K562 (cell line): ENCODE data around the gene CCDC85A. TPM values are rescaled to one million over a fixed set of nuclear protein-coding genes. Genes with fewer than 3 reads are reported as not detected.

Source experiments
- ATAC-seq: fragments of 200-7000 bp; cut with Tn5 transposase; 3 replicates; pipeline ENCODE4 v1.9.1; 2020; ENCODE audit warnings: moderate library complexity
- BruUV-seq: library from RNA; stranded (reverse); fragments of 400-500 nt; replicated peaks from 2 replicates; lab custom pipeline; 2021; lab: Mats Ljungman, UMichigan
- CTCF ChIA-PET: fragments of 300-600 bp; formaldehyde crosslinking; extraction: SDS; loops from one replicate; lab custom pipeline; 2021; ENCODE audit warnings: low intra/inter-chr PET ratio; lab: Yijun Ruan, JAX
- POLR2A ChIA-PET: fragments of 300-600, 350-650 bp; sonication (Branson Sonifier 250); formaldehyde crosslinking; extraction: SDS; loops from one replicate; lab custom pipeline; 2021; ENCODE audit warnings: antibody characterized with exemption, inconsistent platforms; lab: Yijun Ruan, JAX
- DNase-seq, 4 experiments: peaks; one replicate each; pipeline versions ENCODE4 v3.0.0 to v3.0.0-alpha.2; 2011 to 2018; ENCODE audit warnings: low spot score in 3 of 4, mixed read lengths in 3 of 4; ENCODE audit errors: extremely low read depth in 1 of 4
- FAIRE-seq: peaks from 2 replicates; lab custom pipeline; 2011; peaks lifted over from hg19 to GRCh38; lab: Jason Lieb, UNC
- H2AFZ ChIP-seq: 2 replicates; pipeline ENCODE4 v1.6.0; 2011; ENCODE audit warnings: low read depth, low read length, control low read depth, inconsistent platforms
- H3K27ac ChIP-seq: fragments of 200-600 bp; 3 replicates; pipeline ENCODE4 v1.8.0; 2011; ENCODE audit warnings: low read depth, mild to moderate bottlenecking, control low read depth, inconsistent platforms, low read length, moderate library complexity, mixed read lengths; ENCODE audit errors: extremely low read depth
- H3K27me3 ChIP-seq, 2 experiments: fragments of 300-600 bp in 1 of 2; 2 replicates in 1 of 2; 3 replicates in 1 of 2; pipeline versions ENCODE4 v1.6.0 to v1.8.0; 2011; ENCODE audit warnings: inconsistent platforms in 2 of 2, low read length in 2 of 2, mild to moderate bottlenecking in 1 of 2, mixed read lengths in 1 of 2, moderate library complexity in 1 of 2; ENCODE audit not compliant: control insufficient read depth in 2 of 2, insufficient read depth in 2 of 2
- H3K36me3 ChIP-seq: fragments of 300-600 bp; 3 replicates; pipeline ENCODE4 v1.8.0; 2011; ENCODE audit warnings: mild to moderate bottlenecking, low read length, inconsistent platforms; ENCODE audit not compliant: control insufficient read depth, insufficient read depth
- H3K4me1 ChIP-seq, 2 experiments: fragments of 200-600 bp in 1 of 2; replicated peaks in 1 of 2; 2 replicates in 1 of 2; 3 replicates in 1 of 2; pipeline versions ENCODE4 v1.5.1 to v1.8.0; 2011; ENCODE audit warnings: inconsistent platforms in 2 of 2, low read length in 2 of 2, mild to moderate bottlenecking in 1 of 2, mixed read lengths in 1 of 2, moderate library complexity in 1 of 2; ENCODE audit not compliant: control insufficient read depth in 2 of 2, insufficient read depth in 2 of 2
- H3K4me2 ChIP-seq: 2 replicates; pipeline ENCODE4 v1.6.1; 2011; ENCODE audit warnings: low read length, control low read depth, inconsistent platforms, mixed read lengths; ENCODE audit not compliant: insufficient read depth
- H3K4me3 ChIP-seq: fragments of 200-600 bp; sonication (generic), shearing (Covaris generic); 2 replicates; pipeline ENCODE4 v1.5.1; 2016; ENCODE audit warnings: control low read depth, inconsistent platforms
- H3K79me2 ChIP-seq: fragments of 200-600 bp; 3 replicates; pipeline ENCODE4 v1.8.0; 2011; ENCODE audit warnings: low read length, inconsistent platforms; ENCODE audit not compliant: control insufficient read depth, insufficient read depth
- H3K9ac ChIP-seq, 2 experiments: 2 replicates each; pipeline versions ENCODE4 v1.6.0 to v1.6.1; 2011; ENCODE audit warnings: low read depth in 2 of 2, low read length in 2 of 2, control low read depth in 1 of 2, inconsistent platforms in 1 of 2, mild to moderate bottlenecking in 1 of 2, mixed read lengths in 1 of 2; ENCODE audit not compliant: insufficient read depth in 1 of 2
- H3K9me1 ChIP-seq: one replicate; pipeline ENCODE4 v1.6.0; 2011; ENCODE audit warnings: inconsistent platforms, mild to moderate bottlenecking, low read length, moderate library complexity; ENCODE audit not compliant: control insufficient read depth, insufficient read depth
- H3K9me3 ChIP-seq: replicated peaks from 2 replicates; pipeline ENCODE4 v1.5.1; 2011; ENCODE audit warnings: low read depth, low read length, inconsistent platforms; ENCODE audit not compliant: control insufficient read depth, insufficient read depth
- H4K20me1 ChIP-seq: replicated peaks from 2 replicates; pipeline ENCODE4 v1.6.1; 2011; ENCODE audit warnings: low read length, inconsistent platforms, mixed read lengths; ENCODE audit not compliant: control insufficient read depth, insufficient read depth
- GATAD2A ChIP-seq: fragments of 450-650 bp; IDR thresholded peaks from 2 replicates; pipeline ENCODE4 v1.6.1; 2017
- NFIC ChIP-seq: fragments of 450-650 bp; IDR thresholded peaks from 2 replicates; pipeline ENCODE4 v1.6.1; 2017; ENCODE audit warnings: mild to moderate bottlenecking, inconsistent platforms
- NFIX ChIP-seq: fragments of 250-450 bp; sonication (Bioruptor Pico); IDR thresholded peaks from 2 replicates; pipeline ENCODE4 v1.4.0; 2020; ENCODE audit warnings: low read depth, mild to moderate bottlenecking, moderate library complexity
- RBBP5 ChIP-seq: fragments of 200-600 bp; sonication (generic); IDR thresholded peaks from 2 replicates; pipeline ENCODE4 v1.6.1; 2012; ENCODE audit warnings: borderline replicate concordance, mild to moderate bottlenecking, low read length, control low read depth, inconsistent platforms; ENCODE audit not compliant: insufficient read depth, poor library complexity, severe bottlenecking
- SRSF1 ChIP-seq: fragments of 200-400 bp; formaldehyde crosslinking; IDR thresholded peaks from 2 replicates; pipeline ENCODE4 v1.6.1; 2017; ENCODE audit warnings: mild to moderate bottlenecking, low read depth, low read length, moderate library complexity
- TCF7 ChIP-seq: sonication (generic); IDR thresholded peaks from 2 replicates; pipeline ENCODE4 v1.6.1; 2016; ENCODE audit warnings: antibody characterized with exemption, borderline replicate concordance
- WHSC1 ChIP-seq: IDR thresholded peaks from one replicate; pipeline ENCODE4 v1.6.1; 2012; ENCODE audit warnings: low read length, control low read depth, inconsistent platforms
- ZNF561 ChIP-seq: fragments of 450-650 bp; formaldehyde crosslinking; conservative IDR thresholded peaks from 2 replicates; pipeline ENCODE4 v1.4.0; 2020; ENCODE audit warnings: mild to moderate bottlenecking, moderate library complexity
- ZZZ3 ChIP-seq: fragments of 450-650 bp; IDR thresholded peaks from 2 replicates; pipeline ENCODE4 v1.6.1; 2016; ENCODE audit warnings: antibody characterized with exemption, mild to moderate bottlenecking, moderate library complexity
- WGBS: fragments of 100-300 bp; shearing (Covaris generic); methylation state at CpG from one replicate; pipeline ENCODE4 v1.1.6; 2016; ENCODE audit warnings: low coverage, mixed read lengths; ENCODE audit not compliant: insufficient coverage; ENCODE audit errors: missing lambda C conversion rate; 5-methylcytosine and 5-hydroxymethylcytosine counted together
- in situ Hi-C: fragments of 300-500 bp; cut with MboI; formaldehyde crosslinking; loops from 4 replicates; pipeline ENCODE4 v1.15.0; 2018; ENCODE audit warnings: inconsistent platforms, mixed read lengths
- intact Hi-C: fragments of 100-400 bp; cut with micrococcal nuclease; formaldehyde crosslinking; loops from 2 replicates; pipeline ENCODE4 v1.14.2; 2022
- polyA plus RNA-seq, 8 experiments: library from polyadenylated mRNA; depleted of rRNA in 4 of 8; stranded (reverse) in 5 of 8; unstranded in 3 of 8; fragments of >200 nt; fragmentation: Nextera tagmentation in 2 of 8; fragmentation: Illumina TruSeq in 1 of 8; extraction: Ambion mirVana in 2 of 8; extraction: Trizol in 1 of 8; gene quantifications; 2 replicates each; pipeline versions ENCODE4 v1.2.1 to v1.2.3, GENCODE V29; 2011 to 2014; ENCODE audit warnings: inconsistent platforms in 1 of 8, missing spikeins in 1 of 8
- total RNA-seq, 7 experiments: library from RNA; depleted of rRNA in 6 of 7; stranded (reverse); fragments of >200 nt in 6 of 7; fragmentation: Illumina TruSeq in 2 of 7; extraction: Trizol in 2 of 7; gene quantifications; 2 replicates each; pipeline versions ENCODE4 v1.2.1 to v1.2.3, GENCODE V29; 2011 to 2021; ENCODE audit warnings: low replicate concordance in 1 of 7
- TF ChIP-seq, protein P1 (sequence below): fragments of 250-450 bp; sonication (Bioruptor Pico); IDR thresholded peaks from 2 replicates; pipeline ENCODE4 v1.5.0; 2020; ENCODE audit warnings: mild to moderate bottlenecking, borderline replicate concordance

CCDC85A gene
- total and polyA plus RNA-seq, 9 of the 15 experiments (the other 6 are each of a cell fraction or from before 2014, with no cell fraction given): 0.03 to 0.14 (median 0.10) TPM; not detected in 5

DNA sequence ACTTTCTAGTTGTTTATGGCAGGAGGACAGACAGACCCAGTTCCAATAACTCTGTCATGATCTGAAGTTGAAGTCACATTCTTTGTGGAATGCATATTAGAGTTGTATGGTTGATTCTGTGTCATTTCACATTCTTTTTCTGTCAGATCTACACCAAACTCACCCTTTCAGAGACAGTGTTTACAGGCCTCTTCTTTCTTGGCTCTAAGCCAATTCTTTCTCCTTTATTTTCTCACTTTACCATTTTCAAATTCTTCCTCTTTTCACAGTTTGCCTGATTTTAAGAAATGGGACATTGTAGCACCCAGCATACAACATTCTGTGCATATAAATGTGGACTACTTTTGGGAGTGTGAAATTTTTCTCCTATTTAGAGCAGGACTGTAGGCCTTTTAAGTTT is 103.7 kb downstream of the CCDC85A start:
- no peak overlapping the region for H3K4me2 ChIP-seq
- no peak overlapping the region for H2AFZ ChIP-seq
- ChIA-PET POLR2A (no interaction called here), CTCF (no interaction called here)
- FAIRE-seq (no peak), ATAC-seq (no peak), DNase-seq (no peak)
- intact Hi-C loops (no loop called here), in situ Hi-C loops (no loop called here)
- H3K79me2 ChIP-seq: no peaks in the 10 kb centered on the region
- BruUV-seq: no TSS peak
- H4K20me1 ChIP-seq: no peaks in the 10 kb centered on the region
- no peaks in the 10 kb centered on the region for H3K4me1 ChIP-seq
- H3K27ac ChIP-seq: no peak overlapping the region
- no peak overlapping the region for H3K9ac ChIP-seq
- no peaks in the 10 kb centered on the region for H3K9me3 ChIP-seq
- no peaks in the 10 kb centered on the region for H3K27me3 ChIP-seq
- no peaks in the 10 kb centered on the region for H3K9me1 ChIP-seq
- peak; percentile 89 for TF ChIP-seq NFIC
- no peak for TF ChIP-seq RBBP5
- peak; percentile 66 for TF ChIP-seq NFIX (CRISPR knock-in tag)
- TF ChIP-seq ZZZ3: no peak
- TF ChIP-seq TCF7: no peak
- no peak for TF ChIP-seq GATAD2A
- TF ChIP-seq ZNF561 (CRISPR knock-in tag): no peak
- no peak for TF ChIP-seq WHSC1
- no peaks in the 10 kb centered on the region for H3K36me3 ChIP-seq
- H3K4me3 ChIP-seq: no peak overlapping the region

DNA sequence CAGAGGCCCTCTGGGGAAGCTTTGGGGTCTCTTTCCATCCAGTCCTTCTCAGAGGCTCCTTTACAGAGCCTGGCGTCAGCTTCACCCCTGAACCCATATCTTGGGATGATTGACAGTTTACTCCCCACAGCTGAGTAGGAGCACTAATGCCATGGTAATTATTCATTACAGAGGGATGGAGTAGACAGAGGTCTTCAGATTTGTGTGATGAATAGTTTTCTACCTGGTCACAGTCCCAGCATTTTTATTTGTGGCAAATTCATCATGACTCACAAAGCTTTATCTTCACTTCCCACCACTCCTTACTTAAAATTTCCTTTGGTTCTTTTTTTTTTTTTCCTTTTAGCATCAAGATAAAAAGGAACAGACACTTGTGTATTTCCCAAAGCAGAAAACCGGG is 104.2 kb downstream of the CCDC85A start:
- no peak for DNase-seq
- intact Hi-C loops: no loop called here
- H3K4me3 ChIP-seq: no peak overlapping the region
- TF ChIP-seq SRSF1: no peak
- TF ChIP-seq, protein P1, sequence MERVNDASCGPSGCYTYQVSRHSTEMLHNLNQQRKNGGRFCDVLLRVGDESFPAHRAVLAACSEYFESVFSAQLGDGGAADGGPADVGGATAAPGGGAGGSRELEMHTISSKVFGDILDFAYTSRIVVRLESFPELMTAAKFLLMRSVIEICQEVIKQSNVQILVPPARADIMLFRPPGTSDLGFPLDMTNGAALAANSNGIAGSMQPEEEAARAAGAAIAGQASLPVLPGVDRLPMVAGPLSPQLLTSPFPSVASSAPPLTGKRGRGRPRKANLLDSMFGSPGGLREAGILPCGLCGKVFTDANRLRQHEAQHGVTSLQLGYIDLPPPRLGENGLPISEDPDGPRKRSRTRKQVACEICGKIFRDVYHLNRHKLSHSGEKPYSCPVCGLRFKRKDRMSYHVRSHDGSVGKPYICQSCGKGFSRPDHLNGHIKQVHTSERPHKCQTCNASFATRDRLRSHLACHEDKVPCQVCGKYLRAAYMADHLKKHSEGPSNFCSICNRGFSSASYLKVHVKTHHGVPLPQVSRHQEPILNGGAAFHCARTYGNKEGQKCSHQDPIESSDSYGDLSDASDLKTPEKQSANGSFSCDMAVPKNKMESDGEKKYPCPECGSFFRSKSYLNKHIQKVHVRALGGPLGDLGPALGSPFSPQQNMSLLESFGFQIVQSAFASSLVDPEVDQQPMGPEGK (CRISPR knock-in tag): no peak

More for the DNA sequence above, 104.2 kb downstream of the CCDC85A start:
- Histone ChIP-seq H3K4me2 (no peak overlapping the region), H3K9me3 (no peaks in the 10 kb centered on the region), H3K9me1 (no peaks in the 10 kb centered on the region), H2AFZ (no peak overlapping the region), H3K79me2 (no peaks in the 10 kb centered on the region), H3K27me3 (no peaks in the 10 kb centered on the region), H3K27ac (no peak overlapping the region), H3K4me1 (no peaks in the 10 kb centered on the region), H3K9ac (no peak overlapping the region), H3K36me3 (no peaks in the 10 kb centered on the region), H4K20me1 (no peaks in the 10 kb centered on the region)
- in situ Hi-C loops: no loop called here
- no peak for FAIRE-seq
- CTCF ChIA-PET: no interaction called here
- POLR2A ChIA-PET: no interaction called here
- no peak for ATAC-seq
- BruUV-seq: no TSS peak
- 0% methylated on average over 2 of the region's 2 CpGs for WGBS
